ENCODE data around the gene GABRB1.
"Not testable (repeated sequence)": the region's sequence is repeated elsewhere in the genome, so short reads cannot be mapped to it uniquely, and the experiment has no call there.

GABRB1 gene

GRCh38 chr4:47215759-47216158 lies 184.4 kb downstream of the GABRB1 start:
- DNase-seq: no peak

GRCh38 chr4:47217291-47217690 lies 185.9 kb downstream of the GABRB1 start:
- DNase-seq: no peak

DNA sequence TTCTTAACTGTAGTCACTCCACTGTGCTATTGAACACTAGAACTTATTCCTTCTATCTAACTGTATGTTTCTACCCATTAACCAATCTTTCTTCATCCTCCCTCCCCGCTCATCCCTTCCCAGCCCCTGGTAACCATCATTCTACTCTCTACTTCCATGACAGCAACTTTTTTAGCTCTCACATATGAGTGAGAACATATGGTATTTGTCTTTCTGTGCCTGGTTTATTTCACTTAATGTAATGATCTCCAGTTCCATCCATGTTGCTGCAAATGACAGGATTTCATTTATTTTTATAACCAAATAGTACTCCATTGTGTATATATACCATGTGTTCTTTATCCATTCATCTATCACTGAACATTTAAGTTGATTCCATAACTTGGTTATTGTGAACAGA lies 186.5 kb downstream of the GABRB1 start:
- no peak for DNase-seq

DNA sequence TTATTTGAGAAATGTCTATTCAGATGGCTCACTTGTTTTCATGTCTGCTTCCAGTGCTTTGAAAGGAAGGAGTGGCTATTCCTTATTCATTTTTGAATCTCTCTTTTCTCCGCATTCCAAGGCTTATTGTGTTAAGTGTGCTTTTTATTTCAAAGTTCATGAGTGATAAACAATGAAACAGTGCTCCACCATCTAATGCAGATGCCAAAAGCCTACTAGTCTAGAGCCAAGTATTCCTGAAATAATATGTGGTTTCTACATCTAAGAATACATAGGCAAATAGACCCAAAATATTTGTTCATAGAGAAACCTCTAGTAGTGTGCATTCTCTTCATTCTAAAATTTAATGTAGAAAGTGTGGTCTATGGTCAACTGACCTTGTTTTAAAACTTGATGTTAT lies 187.3 kb downstream of the GABRB1 start:
- DNase-seq: no peak

GRCh38 chr4:47219586-47219985 lies 188.2 kb downstream of the GABRB1 start:
- no peak for DNase-seq

DNA sequence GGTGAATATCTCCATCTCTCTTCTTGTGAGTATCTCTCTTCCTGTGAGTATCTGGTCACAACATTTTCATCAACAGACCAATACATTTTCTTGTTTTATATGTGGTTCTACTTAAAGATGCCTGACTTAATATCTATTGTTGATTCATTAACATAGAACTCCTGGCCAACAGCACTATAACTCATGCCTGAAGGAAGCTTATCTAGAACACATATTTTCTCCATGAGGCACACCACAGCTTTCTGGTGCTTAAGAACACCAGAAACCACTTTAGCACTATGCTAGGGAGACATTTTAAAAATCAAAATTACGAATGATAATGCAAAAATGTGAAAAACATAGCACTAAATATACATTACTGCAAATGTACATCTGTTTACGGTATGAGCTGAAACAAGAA lies 190.4 kb downstream of the GABRB1 start:
- DNase-seq: no peak

- no peak for DNase-seq
These were observed 190.9 kb downstream of the GABRB1 start for GRCh38 chr4:47222276-47222675.

DNA sequence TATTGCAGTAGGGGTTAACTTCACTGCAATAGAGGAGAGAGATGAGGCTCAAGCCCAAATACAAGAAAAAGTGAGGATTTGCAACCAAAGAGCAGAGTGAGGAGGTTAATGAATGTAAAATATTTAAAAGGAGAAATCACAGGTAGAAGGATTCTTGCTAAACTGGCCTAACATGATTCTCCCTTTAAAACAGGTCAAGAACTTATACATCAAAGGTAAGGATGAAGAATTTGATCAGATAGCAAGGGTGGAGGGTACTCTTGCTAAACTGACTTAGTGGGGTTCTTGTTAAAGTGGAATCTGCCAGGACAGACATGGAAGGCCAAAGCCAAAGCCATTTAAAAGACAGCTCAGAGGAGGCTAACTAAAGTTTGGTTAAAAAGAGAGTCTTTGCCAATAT lies 193.0 kb downstream of the GABRB1 start:
- DNase-seq: no peak

GRCh38 chr4:47235721-47236120 lies 204.4 kb downstream of the GABRB1 start:
- no peak for DNase-seq

- no peak for DNase-seq
These were observed 207.3 kb downstream of the GABRB1 start for GRCh38 chr4:47238667-47239066.

GRCh38 chr4:47239649-47240048 lies 208.3 kb downstream of the GABRB1 start:
- no peak for DNase-seq

DNA sequence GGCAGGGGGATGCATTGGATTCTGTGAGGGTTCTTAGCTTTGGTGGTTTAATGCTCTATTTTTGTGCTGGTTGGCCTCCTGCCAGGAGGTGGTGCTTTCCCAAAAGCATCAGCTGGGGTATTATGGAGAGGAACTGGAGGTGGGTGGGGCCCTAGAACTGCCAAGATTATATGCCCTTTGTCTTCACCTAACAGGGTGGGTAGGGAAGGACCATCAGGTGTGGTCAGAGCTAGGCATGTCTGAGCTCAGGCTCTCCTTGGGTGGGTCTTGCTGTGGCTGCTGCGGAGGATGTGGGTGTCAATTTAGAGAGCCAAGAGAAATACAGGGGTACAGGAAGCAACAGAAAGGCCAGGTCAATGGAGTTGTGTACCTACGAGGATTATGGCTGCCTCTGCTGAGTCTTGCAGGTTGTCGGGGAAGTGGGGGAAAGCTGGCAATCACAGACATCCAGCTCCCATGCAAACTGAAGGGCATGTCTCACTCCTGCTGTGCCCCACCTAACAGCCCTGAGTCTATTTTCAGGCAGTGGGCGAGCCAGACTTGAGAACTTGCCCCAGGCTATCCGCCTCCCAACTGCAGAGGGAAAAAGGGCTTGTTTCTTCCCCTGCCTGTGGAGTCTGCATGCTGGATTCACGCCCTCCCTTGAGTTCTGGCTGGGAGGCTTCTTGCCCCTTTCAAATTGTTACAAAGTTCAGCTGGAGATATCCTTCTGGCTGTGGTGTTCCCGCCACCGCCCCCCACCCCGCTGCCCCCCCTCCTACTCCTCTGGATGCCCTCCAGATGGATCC lies 220.2 kb downstream of the GABRB1 start:
- no peak for DNase-seq

DNA sequence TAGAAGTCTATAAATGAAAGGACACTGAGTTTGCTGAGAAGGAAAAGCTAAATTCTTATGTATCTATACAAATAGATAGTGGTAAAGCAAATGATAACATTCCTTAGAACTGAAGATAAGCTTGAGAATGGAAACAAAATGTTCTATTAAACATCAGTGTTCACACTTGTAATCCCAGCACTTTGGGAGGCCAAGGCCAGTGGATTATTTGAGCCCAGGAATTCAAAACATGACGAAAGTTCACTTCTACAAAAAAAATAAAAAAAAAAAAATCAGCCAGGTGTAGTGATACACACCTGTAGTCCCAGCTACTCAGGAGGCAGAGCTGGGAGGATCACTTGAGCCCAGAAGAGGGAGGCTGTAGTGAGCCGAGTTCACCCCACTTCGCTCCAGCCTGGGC lies 232.4 kb downstream of the GABRB1 start:
- no peak for DNase-seq

DNA sequence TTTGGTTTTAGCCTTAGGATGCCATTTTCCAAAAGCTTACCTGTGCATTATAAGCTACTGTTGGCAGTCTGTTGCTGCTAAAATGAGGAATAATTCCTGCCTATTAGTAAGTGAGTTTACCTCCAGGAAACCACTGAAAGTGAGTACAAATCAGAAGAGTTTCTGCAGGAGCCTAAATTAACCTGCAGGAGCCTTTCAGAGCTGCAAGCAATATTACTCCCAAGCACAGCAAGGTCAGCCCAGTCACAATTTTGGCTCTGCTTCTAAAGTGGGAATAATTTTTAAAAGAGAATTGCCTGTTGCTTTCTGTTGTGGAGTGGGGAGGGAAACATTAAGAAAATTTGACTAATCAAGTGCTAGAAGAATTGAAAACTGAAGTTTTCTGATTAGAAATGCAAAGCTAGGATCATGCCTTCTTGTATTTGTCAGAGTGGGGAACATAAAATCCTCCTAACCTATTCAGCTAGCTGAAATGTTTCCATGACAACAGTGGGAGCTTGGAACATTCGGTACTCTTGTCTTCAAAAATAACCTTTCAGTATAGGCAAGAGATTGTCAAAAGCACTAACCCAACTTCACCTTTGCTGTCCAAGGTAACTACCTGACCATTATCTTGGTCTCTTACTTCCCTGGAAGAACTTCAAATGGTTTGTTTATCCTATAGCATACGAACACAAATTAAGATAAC lies 239.0 kb downstream of the GABRB1 start:
- no peak for DNase-seq

GRCh38 chr4:47271291-47271690 lies 239.9 kb downstream of the GABRB1 start:
- DNase-seq: no peak

DNA sequence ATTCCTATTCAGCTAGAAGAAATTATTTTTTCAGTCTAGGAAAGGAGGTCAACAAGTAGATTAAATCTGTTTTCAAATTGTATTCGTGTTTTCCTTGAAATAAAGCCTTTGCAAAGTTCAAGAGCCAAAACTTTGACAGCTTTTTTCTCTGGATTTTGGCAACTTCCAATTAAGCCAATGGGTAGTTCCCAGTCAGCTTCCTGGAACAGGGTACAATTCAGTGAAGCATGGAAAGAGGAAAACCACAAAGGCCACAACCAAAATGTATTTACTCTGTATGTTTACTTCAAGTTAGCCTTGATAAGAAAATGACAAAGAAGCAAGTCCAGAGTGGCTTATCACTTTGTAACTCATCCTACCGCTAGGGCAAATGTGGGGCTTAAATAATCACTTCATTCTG lies 243.5 kb downstream of the GABRB1 start:
- DNase-seq: no peak

- no peak for DNase-seq
These were observed 244.2 kb downstream of the GABRB1 start for GRCh38 chr4:47275595-47275994.

- DNase-seq: no peak
These were observed 247.3 kb downstream of the GABRB1 start for GRCh38 chr4:47278631-47279030.

- DNase-seq: no peak
These were observed 256.4 kb downstream of the GABRB1 start for GRCh38 chr4:47287735-47288134.

GRCh38 chr4:47289805-47290204 lies 258.4 kb downstream of the GABRB1 start:
- no peak for DNase-seq

GRCh38 chr4:47290873-47291272 lies 259.5 kb downstream of the GABRB1 start:
- not testable (repeated sequence) for DNase-seq

GRCh38 chr4:47309165-47309564 lies 277.8 kb downstream of the GABRB1 start:
- no peak for DNase-seq

GRCh38 chr4:47312170-47312569 lies 280.8 kb downstream of the GABRB1 start:
- DNase-seq: no peak

GRCh38 chr4:47313384-47313783 lies 282.0 kb downstream of the GABRB1 start:
- DNase-seq: no peak

- no peak for DNase-seq
These were observed 284.0 kb downstream of the GABRB1 start for GRCh38 chr4:47315346-47315745.
